ENCODE results near the gene NEIL3.

The NEIL3 gene

GRCh38 chr4:177339477-177340374, 30.1 kb downstream of the NEIL3 start:
- peak; percentile 43 to 70 (median 67) for DNase-seq
- no peak overlapping the region for H3K4me3 ChIP-seq (ENCODE audit: control insufficient read depth in 1 of 7, extremely low read depth in 1 of 7, insufficient read depth in 4 of 7, low read depth in 2 of 7, low read length in 6 of 7)

GRCh38 chr4:177348348-177348747, 38.7 kb downstream of the NEIL3 start:
- CTCF ChIA-PET = no interaction called here
- H3K27me3 ChIP-seq (replicated peaks in 2 of 5; ENCODE audit: control insufficient read depth in 4 of 5, insufficient read depth in 5 of 5, low read length in 4 of 5) = no peaks in the 10 kb centered on the region

More at GRCh38 chr4:177339477-177340374, 30.1 kb downstream of the NEIL3 start:
- 50% methylated on average over 2 of the region's 5 CpGs for WGBS (ENCODE audit: insufficient coverage)
- CTCF ChIA-PET = interaction anchor here (0.8 to 5.3 kb wide), 11 partner anchors 9 to 1307 kb away, joined by 3 to 47 read pairs (median 3); no protein-coding TSS in a partner anchor
- no peaks in the 10 kb centered on the region for H3K27me3 ChIP-seq (replicated peaks in 2 of 5; ENCODE audit: control insufficient read depth in 4 of 5, insufficient read depth in 5 of 5, low read length in 4 of 5)
- H3K4me1 ChIP-seq (ENCODE audit: control extremely low read depth in 1 of 4, control insufficient read depth in 4 of 4, insufficient read depth in 4 of 4, low read length in 3 of 4) = no peaks in the 10 kb centered on the region
- no peaks in the 10 kb centered on the region for H3K9me3 ChIP-seq (ENCODE audit: control extremely low read depth in 1 of 5, control insufficient read depth in 4 of 5, insufficient read depth in 2 of 5, low read depth in 1 of 5, low read length in 4 of 5)
- peaks cover 0 to 21% (median 3%) of the 10 kb centered on the region in 4 experiments for H3K36me3 ChIP-seq (ENCODE audit: control insufficient read depth in 4 of 4, insufficient read depth in 4 of 4, low read length in 3 of 4)
- no peak overlapping the region for H3K27ac ChIP-seq (ENCODE audit: insufficient read depth in 1 of 2, low read depth in 1 of 2, low read length in 2 of 2, poor library complexity in 1 of 2, severe bottlenecking in 2 of 2)
- POLR2A ChIA-PET = no interaction called here

DNA sequence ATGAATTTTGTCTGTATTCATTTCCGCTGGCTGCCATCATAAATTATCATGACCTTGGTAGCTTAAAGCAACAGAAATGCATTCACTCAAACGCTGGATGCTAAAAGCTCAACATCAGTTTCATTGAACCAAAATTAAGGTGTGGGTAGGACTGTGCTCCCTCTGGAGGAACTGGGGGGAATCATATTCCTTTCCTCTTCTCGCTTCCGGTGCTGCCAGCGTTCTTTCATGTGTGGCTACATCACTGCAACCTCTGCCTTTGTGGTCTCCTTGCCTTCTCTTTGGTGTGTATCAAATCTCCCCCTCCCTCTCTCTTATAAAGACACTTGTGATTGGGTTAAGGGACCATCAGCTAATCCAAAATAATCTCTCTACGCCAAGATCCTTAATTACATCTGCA, 39.5 kb downstream of the NEIL3 start:
- POLR2A ChIA-PET = no interaction called here
- Histone ChIP-seq H3K36me3 (ENCODE audit: control insufficient read depth in 4 of 4, insufficient read depth in 4 of 4, low read length in 3 of 4) (peaks cover 4 to 33% (median 8%) of the 10 kb centered on the region in 4 experiments), H3K27ac (ENCODE audit: insufficient read depth in 1 of 2, low read depth in 1 of 2, low read length in 2 of 2, poor library complexity in 1 of 2, severe bottlenecking in 2 of 2) (no peak overlapping the region), H3K4me1 (ENCODE audit: control extremely low read depth in 1 of 4, control insufficient read depth in 4 of 4, insufficient read depth in 4 of 4, low read length in 3 of 4) (no peaks in the 10 kb centered on the region), H3K4me3 (ENCODE audit: control insufficient read depth in 1 of 7, extremely low read depth in 1 of 7, insufficient read depth in 4 of 7, low read depth in 2 of 7, low read length in 6 of 7) (no peak overlapping the region), H3K9me3 (ENCODE audit: control extremely low read depth in 1 of 5, control insufficient read depth in 4 of 5, insufficient read depth in 2 of 5, low read depth in 1 of 5, low read length in 4 of 5) (no peaks in the 10 kb centered on the region), H3K27me3 (replicated peaks in 2 of 5; ENCODE audit: control insufficient read depth in 4 of 5, insufficient read depth in 5 of 5, low read length in 4 of 5) (no peaks in the 10 kb centered on the region)
- DNase-seq = no peak
- CTCF ChIA-PET = interaction anchor here (0.7 kb wide), 1 partner anchor 107 kb away, joined by 3 read pairs; no protein-coding TSS in a partner anchor
- WGBS (ENCODE audit: insufficient coverage) = 96% methylated on average over 4 of the region's 6 CpGs

More at GRCh38 chr4:177348348-177348747, 38.7 kb downstream of the NEIL3 start:
- Histone ChIP-seq H3K4me1 (ENCODE audit: control extremely low read depth in 1 of 4, control insufficient read depth in 4 of 4, insufficient read depth in 4 of 4, low read length in 3 of 4) (no peaks in the 10 kb centered on the region), H3K36me3 (ENCODE audit: control insufficient read depth in 4 of 4, insufficient read depth in 4 of 4, low read length in 3 of 4) (peaks cover 4 to 29% (median 4%) of the 10 kb centered on the region in 4 experiments), H3K9me3 (ENCODE audit: control extremely low read depth in 1 of 5, control insufficient read depth in 4 of 5, insufficient read depth in 2 of 5, low read depth in 1 of 5, low read length in 4 of 5) (no peaks in the 10 kb centered on the region), H3K4me3 (ENCODE audit: control insufficient read depth in 1 of 7, extremely low read depth in 1 of 7, insufficient read depth in 4 of 7, low read depth in 2 of 7, low read length in 6 of 7) (no peak overlapping the region), H3K27ac (ENCODE audit: insufficient read depth in 1 of 2, low read depth in 1 of 2, low read length in 2 of 2, poor library complexity in 1 of 2, severe bottlenecking in 2 of 2) (no peak overlapping the region)
- WGBS (ENCODE audit: insufficient coverage) = over 99% methylated on average over 7 of the region's 8 CpGs
- POLR2A ChIA-PET = no interaction called here
- DNase-seq = no peak

- H3K27me3 ChIP-seq (replicated peaks in 2 of 5; ENCODE audit: control insufficient read depth in 4 of 5, insufficient read depth in 5 of 5, low read length in 4 of 5) = no peaks in the 10 kb centered on the region
- ChIA-PET POLR2A (no interaction called here), CTCF (no interaction called here)
- peaks cover 0 to 30% (median 5%) of the 10 kb centered on the region in 4 experiments for H3K36me3 ChIP-seq (ENCODE audit: control insufficient read depth in 4 of 4, insufficient read depth in 4 of 4, low read length in 3 of 4)
- no peak overlapping the region for H3K4me3 ChIP-seq (ENCODE audit: control insufficient read depth in 1 of 7, extremely low read depth in 1 of 7, insufficient read depth in 4 of 7, low read depth in 2 of 7, low read length in 6 of 7)
- DNase-seq = no peak
- no peaks in the 10 kb centered on the region for H3K4me1 ChIP-seq (ENCODE audit: control extremely low read depth in 1 of 4, control insufficient read depth in 4 of 4, insufficient read depth in 4 of 4, low read length in 3 of 4)
- H3K27ac ChIP-seq (ENCODE audit: insufficient read depth in 1 of 2, low read depth in 1 of 2, low read length in 2 of 2, poor library complexity in 1 of 2, severe bottlenecking in 2 of 2) = no peak overlapping the region
- H3K9me3 ChIP-seq (ENCODE audit: control extremely low read depth in 1 of 5, control insufficient read depth in 4 of 5, insufficient read depth in 2 of 5, low read depth in 1 of 5, low read length in 4 of 5) = no peaks in the 10 kb centered on the region
- 100% methylated on average over 3 of the region's 5 CpGs for WGBS (ENCODE audit: insufficient coverage)
Observed at GRCh38 chr4:177351622-177352244, 42.1 kb downstream of the NEIL3 start.

DNA sequence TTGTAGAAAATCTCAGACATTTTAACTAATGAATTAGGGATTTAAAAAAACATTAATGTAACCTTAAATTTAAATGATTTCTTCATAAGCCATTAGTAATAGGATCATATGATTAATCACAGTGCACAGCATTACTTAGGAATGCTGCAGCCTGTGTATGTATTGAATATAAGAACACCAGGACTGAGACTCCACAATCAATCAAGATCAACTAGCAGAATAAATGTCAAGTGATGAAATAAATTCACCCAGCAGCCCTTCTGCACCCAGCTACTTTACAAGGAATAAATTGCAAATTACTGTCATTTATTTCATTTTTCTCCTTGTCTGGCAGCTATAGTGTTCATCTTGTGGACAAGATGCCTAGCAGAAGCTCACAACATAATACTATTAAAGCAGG, 46.5 kb downstream of the NEIL3 start:
- Histone ChIP-seq H3K27me3 (replicated peaks in 2 of 5; ENCODE audit: control insufficient read depth in 4 of 5, insufficient read depth in 5 of 5, low read length in 4 of 5) (no peaks in the 10 kb centered on the region), H3K9me3 (ENCODE audit: control extremely low read depth in 1 of 5, control insufficient read depth in 4 of 5, insufficient read depth in 2 of 5, low read depth in 1 of 5, low read length in 4 of 5) (no peaks in the 10 kb centered on the region), H3K4me3 (ENCODE audit: control insufficient read depth in 1 of 7, extremely low read depth in 1 of 7, insufficient read depth in 4 of 7, low read depth in 2 of 7, low read length in 6 of 7) (no peak overlapping the region), H3K4me1 (ENCODE audit: control extremely low read depth in 1 of 4, control insufficient read depth in 4 of 4, insufficient read depth in 4 of 4, low read length in 3 of 4) (no peaks in the 10 kb centered on the region), H3K27ac (ENCODE audit: insufficient read depth in 1 of 2, low read depth in 1 of 2, low read length in 2 of 2, poor library complexity in 1 of 2, severe bottlenecking in 2 of 2) (no peak overlapping the region), H3K36me3 (ENCODE audit: control insufficient read depth in 4 of 4, insufficient read depth in 4 of 4, low read length in 3 of 4) (peaks cover 3 to 23% (median 6%) of the 10 kb centered on the region in 4 experiments)
- ChIA-PET POLR2A (no interaction called here), CTCF (no interaction called here)
- DNase-seq = no peak

GRCh38 chr4:177356921-177357320, 47.2 kb downstream of the NEIL3 start:
- no peak overlapping the region for H3K27ac ChIP-seq (ENCODE audit: insufficient read depth in 1 of 2, low read depth in 1 of 2, low read length in 2 of 2, poor library complexity in 1 of 2, severe bottlenecking in 2 of 2)
- DNase-seq = no peak
- 98% methylated on average over 6 of the region's 7 CpGs for WGBS (ENCODE audit: insufficient coverage)
- ChIA-PET CTCF (interaction anchor here (0.6 kb wide), 1 partner anchor 41 kb away, joined by 4 read pairs; no protein-coding TSS in a partner anchor), POLR2A (no interaction called here)
- no peaks in the 10 kb centered on the region for H3K4me1 ChIP-seq (ENCODE audit: control extremely low read depth in 1 of 4, control insufficient read depth in 4 of 4, insufficient read depth in 4 of 4, low read length in 3 of 4)
- H3K36me3 ChIP-seq (ENCODE audit: control insufficient read depth in 4 of 4, insufficient read depth in 4 of 4, low read length in 3 of 4) = peaks cover 3 to 21% (median 6%) of the 10 kb centered on the region in 4 experiments
- no peak overlapping the region for H3K4me3 ChIP-seq (ENCODE audit: control insufficient read depth in 1 of 7, extremely low read depth in 1 of 7, insufficient read depth in 4 of 7, low read depth in 2 of 7, low read length in 6 of 7)
- H3K9me3 ChIP-seq (ENCODE audit: control extremely low read depth in 1 of 5, control insufficient read depth in 4 of 5, insufficient read depth in 2 of 5, low read depth in 1 of 5, low read length in 4 of 5) = no peaks in the 10 kb centered on the region
- no peaks in the 10 kb centered on the region for H3K27me3 ChIP-seq (replicated peaks in 2 of 5; ENCODE audit: control insufficient read depth in 4 of 5, insufficient read depth in 5 of 5, low read length in 4 of 5)

- peaks cover 0 to 2% (median 0%) of the 10 kb centered on the region in 4 experiments for H3K4me1 ChIP-seq (ENCODE audit: control extremely low read depth in 1 of 4, control insufficient read depth in 4 of 4, insufficient read depth in 4 of 4, low read length in 3 of 4)
- ChIA-PET POLR2A (no interaction called here), CTCF (no interaction called here)
- H3K4me3 ChIP-seq (ENCODE audit: control insufficient read depth in 1 of 7, extremely low read depth in 1 of 7, insufficient read depth in 4 of 7, low read depth in 2 of 7, low read length in 6 of 7) = no peak overlapping the region
- 80% methylated on average over 1 of the region's 3 CpGs for WGBS (ENCODE audit: insufficient coverage)
- no peak for DNase-seq
- H3K36me3 ChIP-seq (ENCODE audit: control insufficient read depth in 4 of 4, insufficient read depth in 4 of 4, low read length in 3 of 4) = no peaks in the 10 kb centered on the region
- H3K27me3 ChIP-seq (replicated peaks in 2 of 5; ENCODE audit: control insufficient read depth in 4 of 5, insufficient read depth in 5 of 5, low read length in 4 of 5) = no peaks in the 10 kb centered on the region
- no peak overlapping the region for H3K27ac ChIP-seq (ENCODE audit: insufficient read depth in 1 of 2, low read depth in 1 of 2, low read length in 2 of 2, poor library complexity in 1 of 2, severe bottlenecking in 2 of 2)
- no peaks in the 10 kb centered on the region for H3K9me3 ChIP-seq (ENCODE audit: control extremely low read depth in 1 of 5, control insufficient read depth in 4 of 5, insufficient read depth in 2 of 5, low read depth in 1 of 5, low read length in 4 of 5)
Observed at GRCh38 chr4:177367336-177367735, 57.7 kb downstream of the NEIL3 start.
